ENCODE measurements around the gene NFILZ. TPM values are rescaled to one million over a fixed set of nuclear protein-coding genes. Genes with fewer than 3 reads are reported as not detected.

NFILZ gene
- polyA plus RNA-seq, 3 donors: not detected

GRCh38 chr19:8641908-8642547 lies 11.6 kb downstream of the NFILZ start:
- peaks cover 91% of the 10 kb centered on the region for H3K4me1 Mint-ChIP-seq
- intact Hi-C loops (cut with micrococcal nuclease): loop anchor here in 1 of 2 donors (10.0 kb wide), 1 partner anchor 67 kb away; the partner anchor contains the start of gene MYO1F
- H3K27ac ChIP-seq (ENCODE audit: low read depth in 1 of 2, low read length in 2 of 2): peak overlapping the region in 1 of 2 donors; percentile 92
- H3K4me2 ChIP-seq (replicated peaks; ENCODE audit: extremely low read depth, low read length, poor library complexity, severe bottlenecking): no peak overlapping the region
- H2AFZ ChIP-seq (ENCODE audit: insufficient read depth, low read depth, low read length, poor library complexity, severe bottlenecking): no peak overlapping the region
- no CpG with 5 or more reads among the region's 4 CpGs for WGBS (ENCODE audit: insufficient coverage)
- peak overlapping the region; percentile 77 to 99 (median 97) for H3K27ac Mint-ChIP-seq
- H3K36me3 Mint-ChIP-seq: peaks cover 0 to 7% of the 10 kb centered on the region in 2 donors
- no peak overlapping the region for H3K4me3 ChIP-seq (replicated peaks in 1 of 3; ENCODE audit: low read depth in 2 of 3, low read length in 3 of 3)
- peaks cover 5 to 6% of the 10 kb centered on the region in 2 donors for H3K9me3 ChIP-seq (replicated peaks in 1 of 2; ENCODE audit: control insufficient read depth in 1 of 2, insufficient read depth in 1 of 2, low read length in 2 of 2)
- H3K27me3 ChIP-seq (ENCODE audit: control insufficient read depth in 2 of 2, insufficient read depth in 2 of 2, low read length in 2 of 2): no peaks in the 10 kb centered on the region
- no peak overlapping the region for H3K4me3 Mint-ChIP-seq
- DNase-seq: peak; percentile 52 to 67 (median 63)
- H3K9me3 Mint-ChIP-seq: peaks cover 4 to 15% (median 12%) of the 10 kb centered on the region in 7 donors
- H3K27me3 Mint-ChIP-seq (ENCODE audit: low read depth in 3 of 3): peaks cover 0 to 9% (median 2%) of the 10 kb centered on the region in 3 donors
- H3K4me1 ChIP-seq (ENCODE audit: control insufficient read depth in 1 of 2, insufficient read depth in 2 of 2, low read length in 2 of 2): peaks cover 85 to 99% of the 10 kb centered on the region in 2 donors
- no peak overlapping the region for H3K9ac ChIP-seq (ENCODE audit: insufficient read depth, low read length, poor library complexity, severe bottlenecking)
- TF ChIP-seq CTCF (IDR thresholded peaks at IDR 0.05): peak; percentile 60
- H3K36me3 ChIP-seq (replicated peaks in 1 of 2; ENCODE audit: control insufficient read depth in 1 of 2, insufficient read depth in 2 of 2, low read length in 2 of 2): no peaks in the 10 kb centered on the region
- H4K20me1 ChIP-seq (ENCODE audit: insufficient read depth, low read length): no peaks in the 10 kb centered on the region
- H3K79me2 ChIP-seq (ENCODE audit: insufficient read depth, low read length): no peaks in the 10 kb centered on the region

- no peak overlapping the region for H3K4me2 ChIP-seq (replicated peaks; ENCODE audit: extremely low read depth, low read length, poor library complexity, severe bottlenecking)
- H3K9me3 ChIP-seq (replicated peaks in 1 of 2; ENCODE audit: control insufficient read depth in 1 of 2, insufficient read depth in 1 of 2, low read length in 2 of 2): peaks cover 5 to 6% of the 10 kb centered on the region in 2 donors
- H3K9me3 Mint-ChIP-seq: peaks cover 4 to 15% (median 12%) of the 10 kb centered on the region in 7 donors
- H3K27ac Mint-ChIP-seq: peak overlapping the region in 6 of 7 donors; percentile 15 to 99 (median 78)
- H3K27me3 Mint-ChIP-seq (ENCODE audit: low read depth in 3 of 3): peaks cover 0 to 9% (median 2%) of the 10 kb centered on the region in 3 donors
- no CpG with 5 or more reads among the region's 5 CpGs for WGBS (ENCODE audit: insufficient coverage)
- no peak for TF ChIP-seq CTCF (IDR thresholded peaks at IDR 0.05)
- H3K9ac ChIP-seq (ENCODE audit: insufficient read depth, low read length, poor library complexity, severe bottlenecking): no peak overlapping the region
- peak in 2 of 3 donors; percentile 50 to 59 for DNase-seq
- peak overlapping the region in 1 of 2 donors; percentile 92 for H3K27ac ChIP-seq (ENCODE audit: low read depth in 1 of 2, low read length in 2 of 2)
- H3K79me2 ChIP-seq (ENCODE audit: insufficient read depth, low read length): no peaks in the 10 kb centered on the region
- no peaks in the 10 kb centered on the region for H4K20me1 ChIP-seq (ENCODE audit: insufficient read depth, low read length)
- peaks cover 85 to 99% of the 10 kb centered on the region in 2 donors for H3K4me1 ChIP-seq (ENCODE audit: control insufficient read depth in 1 of 2, insufficient read depth in 2 of 2, low read length in 2 of 2)
- no peak overlapping the region for H3K4me3 Mint-ChIP-seq
- peaks cover 0 to 7% of the 10 kb centered on the region in 2 donors for H3K36me3 Mint-ChIP-seq
- intact Hi-C loops (cut with micrococcal nuclease): loop anchor here in 1 of 2 donors (10.0 kb wide), 1 partner anchor 68 kb away; the partner anchor contains the start of gene MYO1F
- H3K4me3 ChIP-seq (replicated peaks in 1 of 3; ENCODE audit: low read depth in 2 of 3, low read length in 3 of 3): no peak overlapping the region
- no peaks in the 10 kb centered on the region for H3K27me3 ChIP-seq (ENCODE audit: control insufficient read depth in 2 of 2, insufficient read depth in 2 of 2, low read length in 2 of 2)
- peaks cover 91% of the 10 kb centered on the region for H3K4me1 Mint-ChIP-seq
- H2AFZ ChIP-seq (ENCODE audit: insufficient read depth, low read depth, low read length, poor library complexity, severe bottlenecking): no peak overlapping the region
- H3K36me3 ChIP-seq (replicated peaks in 1 of 2; ENCODE audit: control insufficient read depth in 1 of 2, insufficient read depth in 2 of 2, low read length in 2 of 2): no peaks in the 10 kb centered on the region
Observed at GRCh38 chr19:8642561-8642960, 12.1 kb downstream of the NFILZ start.
